Left ventricle myocardium inferior (tissue), 1 donor: ENCODE results near the gene RDH5. TPM values are rescaled to one million over a fixed set of nuclear protein-coding genes. Genes with fewer than 3 reads are reported as not detected.

Experiments
- DNase-seq: peaks from one replicate; pipeline ENCODE4 v3.0.0-alpha.2; 2020
- H3K27ac ChIP-seq: fragments of 200-600 bp; replicated peaks from 2 replicates; pipeline ENCODE4 v1.8.0; 2021
- H3K27me3 ChIP-seq: fragments of 200-600 bp; 2 replicates; pipeline ENCODE4 v1.8.0; 2021; ENCODE audit warnings: low read depth
- H3K36me3 ChIP-seq: fragments of 200-600 bp; 2 replicates; pipeline ENCODE4 v1.8.0; 2021
- H3K4me1 ChIP-seq: fragments of 200-600 bp; 2 replicates; pipeline ENCODE4 v1.8.0; 2021
- H3K4me3 ChIP-seq: fragments of 200-600 bp; 2 replicates; pipeline ENCODE4 v1.8.0; 2021; ENCODE audit warnings: mild to moderate bottlenecking, moderate library complexity
- H3K9me3 ChIP-seq: fragments of 200-600 bp; replicated peaks from 2 replicates; pipeline ENCODE4 v1.8.0; 2021
- intact Hi-C: fragments of 100-400 bp; cut with micrococcal nuclease; formaldehyde crosslinking; loops from one replicate; pipeline ENCODE4 v1.11.0; 2022
- total RNA-seq: library from RNA; stranded (reverse); fragmentation: NEBNext Ultra II Directional; extraction: Animal tissue kit (Norgen Biotek cat#: 25700); gene quantifications from one replicate; pipeline ENCODE4 v1.2.1, GENCODE V29; 2021
- TF ChIP-seq, protein P1 (sequence below): fragments of 200-600 bp; IDR thresholded peaks from 2 replicates; pipeline ENCODE4 v1.8.0; 2021; ENCODE audit warnings: antibody characterized with exemption, mild to moderate bottlenecking, borderline replicate concordance
- donor health status: DM: no; HTN: yes; CAD: no; lungs with severe emphysema.

Gene RDH5
- total RNA-seq, 1 donor from 2014 or later, result 12.2 TPM

DNA sequence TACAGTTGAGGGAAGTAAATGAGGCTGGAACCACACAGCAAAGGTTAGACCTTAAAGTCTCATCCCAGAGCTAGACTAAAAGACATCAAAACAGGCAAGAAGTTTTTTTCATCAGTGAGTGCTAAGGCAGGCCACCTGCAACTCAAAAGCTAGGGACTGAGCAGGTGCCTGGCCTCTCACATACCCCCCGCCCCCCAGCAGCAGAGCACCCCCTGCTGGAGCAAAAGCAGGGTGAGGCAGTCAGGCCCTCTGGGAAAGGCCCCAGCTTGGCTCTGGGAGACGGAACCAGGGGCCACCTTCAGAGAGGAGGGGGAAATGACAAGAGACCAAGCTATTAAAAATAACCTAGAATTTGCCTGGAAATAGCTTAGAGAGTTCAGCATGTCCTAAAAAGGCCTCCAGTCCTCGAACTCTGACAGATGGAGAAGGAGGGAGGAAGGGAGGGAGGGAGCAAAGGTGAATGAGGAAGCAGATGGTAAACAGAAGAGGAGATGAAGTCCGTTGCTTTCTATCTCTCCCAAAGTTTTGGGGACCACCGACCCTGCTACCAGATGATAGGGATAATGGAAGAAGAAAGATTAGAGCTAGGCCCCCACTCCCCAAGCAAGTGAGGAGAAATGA lies 14.3 kb upstream of the RDH5 start:
- TF ChIP-seq, protein P1, sequence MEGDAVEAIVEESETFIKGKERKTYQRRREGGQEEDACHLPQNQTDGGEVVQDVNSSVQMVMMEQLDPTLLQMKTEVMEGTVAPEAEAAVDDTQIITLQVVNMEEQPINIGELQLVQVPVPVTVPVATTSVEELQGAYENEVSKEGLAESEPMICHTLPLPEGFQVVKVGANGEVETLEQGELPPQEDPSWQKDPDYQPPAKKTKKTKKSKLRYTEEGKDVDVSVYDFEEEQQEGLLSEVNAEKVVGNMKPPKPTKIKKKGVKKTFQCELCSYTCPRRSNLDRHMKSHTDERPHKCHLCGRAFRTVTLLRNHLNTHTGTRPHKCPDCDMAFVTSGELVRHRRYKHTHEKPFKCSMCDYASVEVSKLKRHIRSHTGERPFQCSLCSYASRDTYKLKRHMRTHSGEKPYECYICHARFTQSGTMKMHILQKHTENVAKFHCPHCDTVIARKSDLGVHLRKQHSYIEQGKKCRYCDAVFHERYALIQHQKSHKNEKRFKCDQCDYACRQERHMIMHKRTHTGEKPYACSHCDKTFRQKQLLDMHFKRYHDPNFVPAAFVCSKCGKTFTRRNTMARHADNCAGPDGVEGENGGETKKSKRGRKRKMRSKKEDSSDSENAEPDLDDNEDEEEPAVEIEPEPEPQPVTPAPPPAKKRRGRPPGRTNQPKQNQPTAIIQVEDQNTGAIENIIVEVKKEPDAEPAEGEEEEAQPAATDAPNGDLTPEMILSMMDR, result peak; percentile 61
- no peak for DNase-seq
- H3K4me3 ChIP-seq, result peak overlapping the region; percentile 80
- intact Hi-C loops, result no loop called here
- no peaks in the 10 kb centered on the region for H3K36me3 ChIP-seq
- peak overlapping the region; percentile 95 for H3K27ac ChIP-seq
- H3K9me3 ChIP-seq, result no peaks in the 10 kb centered on the region
- H3K27me3 ChIP-seq, result peaks cover 14% of the 10 kb centered on the region
- peaks cover 92% of the 10 kb centered on the region for H3K4me1 ChIP-seq

DNA sequence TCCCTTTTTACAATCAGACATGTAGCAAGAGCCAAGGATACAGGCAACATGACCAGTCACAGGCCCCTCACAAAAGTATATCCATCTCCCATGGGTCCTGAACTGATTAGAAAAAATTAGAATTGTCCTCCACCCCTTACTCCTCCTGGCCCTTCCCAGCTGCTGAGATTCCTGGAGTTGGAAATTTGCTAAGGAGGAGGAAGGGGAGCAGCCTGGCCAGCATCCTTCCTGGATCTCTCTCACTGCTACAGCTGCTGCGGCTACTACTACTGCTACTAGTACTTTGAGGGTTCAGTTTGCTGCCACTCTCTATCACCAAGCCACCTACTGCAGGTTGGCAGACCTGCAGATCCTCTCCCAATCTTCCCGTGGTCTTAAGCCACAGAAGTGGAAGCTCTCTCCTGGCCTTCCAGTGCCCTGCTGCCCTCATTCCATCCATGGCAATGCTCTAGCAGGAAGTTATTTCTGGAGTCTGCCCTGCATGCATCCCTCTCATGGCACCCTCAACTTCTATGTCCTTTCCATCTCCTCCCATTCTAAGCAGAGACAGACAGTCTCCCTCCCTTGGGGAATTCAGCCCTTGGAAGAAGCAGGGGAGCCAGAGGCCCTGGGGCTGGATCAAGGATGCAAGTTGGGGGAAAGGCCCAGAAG lies 13.5 kb upstream of the RDH5 start:
- intact Hi-C loops, result no loop called here
- peak overlapping the region; percentile 95 for H3K27ac ChIP-seq
- no peaks in the 10 kb centered on the region for H3K36me3 ChIP-seq
- peaks cover 88% of the 10 kb centered on the region for H3K4me1 ChIP-seq
- peak overlapping the region; percentile 80 for H3K4me3 ChIP-seq
- no peak for DNase-seq
- TF ChIP-seq, protein P1, result no peak
- H3K27me3 ChIP-seq, result peaks cover 14% of the 10 kb centered on the region
- no peaks in the 10 kb centered on the region for H3K9me3 ChIP-seq

DNA sequence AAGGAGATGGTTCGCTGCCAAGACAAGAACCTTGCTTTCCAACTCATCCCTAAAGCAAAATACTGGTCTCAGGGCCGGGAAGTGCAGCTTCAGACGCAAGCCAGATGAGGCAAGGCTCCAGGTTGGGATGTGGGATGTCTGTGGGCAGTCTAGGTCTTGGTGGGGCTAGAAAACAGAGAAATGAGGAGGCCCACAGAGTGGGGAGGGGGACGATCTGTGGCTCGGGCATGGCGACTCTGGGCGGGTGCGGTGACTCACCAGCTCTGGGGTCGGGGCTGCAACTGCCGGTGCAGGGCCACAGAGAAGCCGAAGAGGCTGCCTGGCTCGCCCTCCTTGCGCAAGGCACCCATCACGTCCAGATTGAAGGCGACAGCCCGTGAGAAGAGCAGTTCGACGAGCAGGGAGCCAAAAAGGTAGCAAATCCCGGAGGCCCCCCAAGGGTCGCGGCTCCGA lies 12.9 kb upstream of the RDH5 start:
- Histone ChIP-seq H3K4me1 (peaks cover 84% of the 10 kb centered on the region), H3K27ac (peak overlapping the region; percentile 95), H3K36me3 (no peaks in the 10 kb centered on the region), H3K4me3 (peak overlapping the region; percentile 80), H3K9me3 (no peaks in the 10 kb centered on the region), H3K27me3 (peaks cover 14% of the 10 kb centered on the region)
- DNase-seq, result no peak
- TF ChIP-seq, protein P1, result no peak
- intact Hi-C loops, result no loop called here

DNA sequence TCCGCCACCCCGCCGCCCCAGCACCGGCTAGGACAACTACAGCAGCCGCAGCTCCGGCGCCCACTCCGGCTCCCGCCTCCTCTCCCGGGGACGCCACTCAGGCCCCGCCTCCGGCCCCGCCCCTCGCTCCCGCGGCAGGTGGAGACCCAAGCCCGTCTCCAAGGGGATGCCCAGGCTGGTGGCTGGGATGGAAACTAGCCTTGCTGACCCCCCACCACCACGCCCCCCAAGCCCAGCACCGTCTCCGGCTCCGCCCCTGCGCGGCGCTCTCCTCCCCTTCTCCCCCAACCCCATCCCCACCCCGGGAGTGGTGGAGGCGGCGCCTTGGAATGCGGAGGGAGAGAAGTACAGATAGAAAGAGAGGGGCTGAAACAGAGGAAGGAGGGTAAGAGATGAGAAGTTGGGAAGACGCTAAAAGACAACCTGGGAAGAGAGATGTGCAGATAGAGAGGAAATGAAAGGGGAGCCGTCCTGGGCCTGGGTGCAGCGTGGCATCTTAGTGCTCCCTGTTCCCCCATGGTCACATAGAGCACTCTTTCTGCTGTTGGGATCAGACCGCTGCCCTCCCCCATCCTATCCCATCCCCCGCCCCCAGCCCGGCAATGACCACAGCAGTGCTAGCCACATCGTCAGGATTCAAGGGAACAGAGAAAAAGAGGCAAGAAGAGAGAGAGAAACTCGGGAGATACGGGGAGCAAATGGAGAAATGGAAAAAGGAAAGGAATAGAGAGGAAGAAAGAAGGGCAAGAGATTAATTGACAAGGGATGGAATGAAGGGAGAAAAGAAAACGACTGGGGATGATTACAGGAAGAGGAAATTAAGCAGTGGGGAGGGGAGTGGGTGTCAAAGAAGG lies 12.1 kb upstream of the RDH5 start, which contains the start of gene ITGA7:
Gene ITGA7, minus strand, starts transcription at position 64 of the 854 bp plus-strand sequence. CDS start 222 bp downstream, outside the sequence.
- H3K4me1 ChIP-seq, result peaks cover 84% of the 10 kb centered on the region
- peaks cover 14% of the 10 kb centered on the region for H3K27me3 ChIP-seq
- intact Hi-C loops, result no loop called here
- DNase-seq, result peak; percentile 83
- no peaks in the 10 kb centered on the region for H3K36me3 ChIP-seq
- TF ChIP-seq, protein P1, result no peak
- peak within 1 kb of the TSS; percentile 95 for H3K27ac ChIP-seq
- H3K9me3 ChIP-seq, result no peaks in the 10 kb centered on the region
- H3K4me3 ChIP-seq, result peak within 1 kb of the TSS; percentile 80

DNA sequence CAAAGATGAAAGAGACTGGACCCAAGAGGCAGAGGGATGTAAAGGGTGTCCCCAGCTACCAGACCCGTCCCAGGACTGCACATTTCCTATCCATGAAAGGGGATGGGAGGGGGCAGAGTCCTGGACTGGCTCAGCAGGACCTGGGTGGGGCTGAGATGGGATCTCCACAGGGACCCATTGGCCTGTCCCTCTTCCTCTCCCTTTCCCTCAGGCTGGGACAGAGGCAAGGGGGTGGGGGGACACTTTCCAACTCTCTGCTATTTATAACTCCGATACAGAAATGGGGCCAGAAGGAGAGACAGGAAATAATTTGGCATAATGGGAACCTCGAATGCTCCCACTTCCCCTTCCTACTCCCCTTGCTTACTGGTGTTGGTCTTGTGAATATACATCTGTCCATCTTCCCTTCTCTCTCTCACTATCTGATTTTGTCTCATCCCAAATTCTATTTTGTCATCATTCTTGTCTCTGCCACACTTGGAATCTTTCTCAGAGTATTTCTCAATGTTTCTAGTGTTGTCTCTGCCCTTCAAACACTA lies 11.4 kb upstream of the RDH5 start:
- intact Hi-C loops, result no loop called here
- H3K4me1 ChIP-seq, result peaks cover 85% of the 10 kb centered on the region

More for the DNA sequence above, 11.4 kb upstream of the RDH5 start:
- Histone ChIP-seq H3K27me3 (peaks cover 14% of the 10 kb centered on the region), H3K4me3 (peak overlapping the region; percentile 80), H3K9me3 (no peaks in the 10 kb centered on the region), H3K36me3 (no peaks in the 10 kb centered on the region), H3K27ac (peak overlapping the region; percentile 95)
- TF ChIP-seq, protein P1, result no peak
- peak; percentile 61 for DNase-seq
